B cell (primary cell): ENCODE results near the gene RBBP8NL.

Experiments used
- CTCF ChIP-seq: fragments of 200-600 bp; IDR thresholded peaks from one replicate; pipeline ENCODE4 v1.8.0; 2022; ENCODE audit warnings: antibody characterized with exemption, mild to moderate bottlenecking
- EZH2 ChIP-seq: IDR thresholded peaks from 2 replicates; pipeline ENCODE4 v1.6.1; 2012; ENCODE audit warnings: borderline replicate concordance, low read depth, mild to moderate bottlenecking, moderate library complexity, low read length; ENCODE audit not compliant: insufficient read depth, poor library complexity, severe bottlenecking

- no peak for TF ChIP-seq CTCF
- no peak for TF ChIP-seq EZH2
Measured at GRCh38 chr20:62390317-62391164, 36.8 kb downstream of the RBBP8NL start.
